Natural killer cell treated with Interleukin-12 subunit alpha and Interleukin-12 subunit beta and Interleukin-15 and Interleukin-18, amount 100 ng/mL, for 72 hours (primary cell): Measurements from ENCODE around the gene AQP7. TPM values are rescaled to one million over a fixed set of nuclear protein-coding genes. Genes with fewer than 3 reads are reported as not detected.

Experiments used
- ATAC-seq, 2 donors: fragments of 150-1000 bp; cut with Tn5 transposase in 1 of 2; sonication (Bioruptor Pico), chemical (Tn5 transposase) in 1 of 2; 2 replicates each; pipeline ENCODE4 v1.10.0; 2021
- DNase-seq: peaks from one replicate; pipeline ENCODE4 v3.0.0; 2022; ENCODE audit warnings: low spot score
- H3K27ac Mint-ChIP-seq, 2 donors: 1 replicate in 1 of 2; 2 replicates in 1 of 2; pipeline ENCODE4 v1.8.0; 2022; ENCODE audit warnings: mixed read lengths in 2 of 2, mild to moderate bottlenecking in 1 of 2, moderate library complexity in 1 of 2
- H3K27me3 Mint-ChIP-seq, 2 donors: 1 replicate in 1 of 2; 2 replicates in 1 of 2; pipeline ENCODE4 v1.8.0; 2022; ENCODE audit warnings: mixed read lengths in 2 of 2
- H3K36me3 Mint-ChIP-seq: one replicate; pipeline ENCODE4 v1.8.0; 2022; ENCODE audit warnings: mixed read lengths
- H3K4me1 Mint-ChIP-seq, 2 donors: 1 replicate in 1 of 2; 2 replicates in 1 of 2; pipeline ENCODE4 v1.8.0; 2022; ENCODE audit warnings: low read depth in 2 of 2, mixed read lengths in 2 of 2, mild to moderate bottlenecking in 1 of 2
- H3K4me3 Mint-ChIP-seq: one replicate; pipeline ENCODE4 v1.8.0; 2022; ENCODE audit warnings: mixed read lengths
- H3K9me3 Mint-ChIP-seq: 2 replicates; pipeline ENCODE4 v1.8.0; 2022; ENCODE audit warnings: mixed read lengths
- total RNA-seq, 2 donors: library from RNA; stranded (reverse); gene quantifications; one replicate each; pipeline ENCODE4 v1.2.3, GENCODE V29; 2022

The AQP7 gene
- total RNA-seq, 2 donors from 2014 or later: not detected

- no peak overlapping the region for H3K4me3 Mint-ChIP-seq
- no peak for ATAC-seq
- no peaks in the 10 kb centered on the region for H3K9me3 Mint-ChIP-seq
- H3K27me3 Mint-ChIP-seq: no peaks in the 10 kb centered on the region
- H3K36me3 Mint-ChIP-seq: peaks cover 5% of the 10 kb centered on the region
- H3K4me1 Mint-ChIP-seq: peaks cover 0 to 7% of the 10 kb centered on the region in 2 donors
- H3K27ac Mint-ChIP-seq: no peak overlapping the region
- no peak for DNase-seq
Measured at GRCh38 chr9:33355933-33356332, 46.4 kb downstream of the AQP7 start.

- no peak for DNase-seq
- Mint-ChIP-seq H3K4me1 (peaks cover 0 to 7% of the 10 kb centered on the region in 2 donors), H3K36me3 (peaks cover 5% of the 10 kb centered on the region), H3K4me3 (no peak overlapping the region), H3K27me3 (no peaks in the 10 kb centered on the region), H3K9me3 (no peaks in the 10 kb centered on the region), H3K27ac (peak overlapping the region in 1 of 2 donors; percentile 31)
- ATAC-seq: no peak
Measured at GRCh38 chr9:33354651-33355211, 47.6 kb downstream of the AQP7 start.

- peak in 1 of 2 donors; percentile 40 for ATAC-seq
- DNase-seq: no peak
- Mint-ChIP-seq H3K9me3 (no peaks in the 10 kb centered on the region), H3K36me3 (peaks cover 23% of the 10 kb centered on the region), H3K4me3 (no peak overlapping the region), H3K27ac (no peak overlapping the region), H3K4me1 (peaks cover 0 to 7% of the 10 kb centered on the region in 2 donors), H3K27me3 (no peaks in the 10 kb centered on the region)
Measured at GRCh38 chr9:33351547-33351946, 50.8 kb downstream of the AQP7 start.

- no peak for ATAC-seq
- no peak for DNase-seq
- Mint-ChIP-seq H3K4me3 (no peak overlapping the region), H3K9me3 (no peaks in the 10 kb centered on the region), H3K27ac (no peak overlapping the region), H3K4me1 (peaks cover 0 to 7% of the 10 kb centered on the region in 2 donors), H3K36me3 (peaks cover 31% of the 10 kb centered on the region), H3K27me3 (no peaks in the 10 kb centered on the region)
Measured at GRCh38 chr9:33350310-33350709, 52.1 kb downstream of the AQP7 start.

- Mint-ChIP-seq H3K36me3 (peaks cover 27% of the 10 kb centered on the region), H3K9me3 (no peaks in the 10 kb centered on the region), H3K4me1 (peaks cover 0 to 2% of the 10 kb centered on the region in 2 donors), H3K27me3 (no peaks in the 10 kb centered on the region), H3K27ac (no peak overlapping the region), H3K4me3 (no peak overlapping the region)
- DNase-seq (no peak), ATAC-seq (no peak)
Measured at GRCh38 chr9:33349743-33350142, 52.6 kb downstream of the AQP7 start.

GRCh38 chr9:33348998-33349397 is 53.4 kb downstream of the AQP7 start:
- no peaks in the 10 kb centered on the region for H3K4me1 Mint-ChIP-seq
- H3K27ac Mint-ChIP-seq: no peak overlapping the region
- H3K4me3 Mint-ChIP-seq: no peak overlapping the region
- H3K27me3 Mint-ChIP-seq: no peaks in the 10 kb centered on the region
- DNase-seq: no peak
- no peak for ATAC-seq
- peaks cover 27% of the 10 kb centered on the region for H3K36me3 Mint-ChIP-seq
- no peaks in the 10 kb centered on the region for H3K9me3 Mint-ChIP-seq

- Mint-ChIP-seq H3K27me3 (no peaks in the 10 kb centered on the region), H3K27ac (no peak overlapping the region), H3K36me3 (peaks cover 30% of the 10 kb centered on the region), H3K4me3 (no peak overlapping the region), H3K4me1 (no peaks in the 10 kb centered on the region), H3K9me3 (no peaks in the 10 kb centered on the region)
- no peak for ATAC-seq
- no peak for DNase-seq
Measured at GRCh38 chr9:33346564-33346963, 55.8 kb downstream of the AQP7 start.

GRCh38 chr9:33344145-33344544 is 58.2 kb downstream of the AQP7 start:
- H3K4me1 Mint-ChIP-seq: peaks cover 19% of the 10 kb centered on the region in 2 donors
- peaks cover 5% of the 10 kb centered on the region for H3K9me3 Mint-ChIP-seq
- no peak overlapping the region for H3K4me3 Mint-ChIP-seq
- H3K27me3 Mint-ChIP-seq: no peaks in the 10 kb centered on the region
- no peak overlapping the region for H3K27ac Mint-ChIP-seq
- DNase-seq: no peak
- ATAC-seq: no peak
- peaks cover 47% of the 10 kb centered on the region for H3K36me3 Mint-ChIP-seq

- Mint-ChIP-seq H3K4me1 (peaks cover 22 to 25% of the 10 kb centered on the region in 2 donors), H3K27me3 (no peaks in the 10 kb centered on the region), H3K27ac (no peak overlapping the region), H3K36me3 (peaks cover 35% of the 10 kb centered on the region), H3K4me3 (no peak overlapping the region), H3K9me3 (peaks cover 7% of the 10 kb centered on the region)
- no peak for ATAC-seq
- no peak for DNase-seq
Measured at GRCh38 chr9:33341182-33341581, 61.2 kb downstream of the AQP7 start.

GRCh38 chr9:33340186-33340585 is 62.2 kb downstream of the AQP7 start:
- H3K9me3 Mint-ChIP-seq: peaks cover 7% of the 10 kb centered on the region
- peak overlapping the region; percentile 56 for H3K4me3 Mint-ChIP-seq
- peaks cover 22 to 25% of the 10 kb centered on the region in 2 donors for H3K4me1 Mint-ChIP-seq
- H3K27me3 Mint-ChIP-seq: no peaks in the 10 kb centered on the region
- DNase-seq (no peak), ATAC-seq (no peak)
- peaks cover 31% of the 10 kb centered on the region for H3K36me3 Mint-ChIP-seq
- H3K27ac Mint-ChIP-seq: peak overlapping the region in 1 of 2 donors; percentile 48

Other genes starting within 250 kb of the AQP7 start
- 10 to 100 TPM; 51.4 to 90.6 TPM for gene B4GALT1, start 235.2 kb downstream of the AQP7 start, total RNA-seq
- not detected for gene SPINK4, start 162.4 kb downstream of the AQP7 start, total RNA-seq
- 100 to 1,000 TPM in 1 of 2 donors, 10 to 100 TPM in 1; 46.1 to 115 TPM for gene BAG1, start 137.9 kb downstream of the AQP7 start, total RNA-seq
- gene CHMP5, start 137.5 kb downstream of the AQP7 start, total RNA-seq: 10 to 100 TPM; 40.8 to 63.2 TPM
- gene NFX1, start 112.1 kb downstream of the AQP7 start, total RNA-seq: 10 to 100 TPM; 41.6 to 57.9 TPM
- gene AQP3, start 45.0 kb upstream of the AQP7 start, total RNA-seq: 1 to 10 TPM; 1.4 to 1.9 TPM
- gene NOL6, start 71.4 kb upstream of the AQP7 start, total RNA-seq: 100 to 1,000 TPM in 1 of 2 donors, 10 to 100 TPM in 1; 48.3 to 104 TPM
- gene ANKRD18B, start 121.7 kb upstream of the AQP7 start, total RNA-seq: 1 to 10 TPM in 1 of 2 donors, not detected in 1; 3.9 TPM